ENCODE results near the gene CAP1.

The CAP1 gene

DNA sequence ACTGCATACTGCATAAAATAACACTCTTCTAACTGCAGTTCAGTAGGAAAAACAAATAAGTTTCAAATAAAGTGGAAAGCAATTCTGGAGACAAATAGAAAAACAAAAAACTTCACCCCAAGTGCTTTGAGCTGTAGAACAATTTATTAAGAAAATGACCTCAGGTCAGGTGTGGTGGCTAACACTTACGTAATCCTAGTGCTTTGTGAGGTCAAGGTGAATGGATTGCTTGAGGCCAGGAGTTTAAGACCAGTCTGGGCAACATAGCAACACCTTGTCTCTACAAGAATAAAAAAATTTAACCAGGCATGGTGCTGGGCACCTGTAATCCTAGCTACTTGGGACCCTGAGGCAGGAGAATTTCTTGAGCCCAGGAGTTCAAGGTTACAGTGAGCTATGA lies 61.5 kb downstream of the CAP1 start:
- no peak for DNase-seq

DNA sequence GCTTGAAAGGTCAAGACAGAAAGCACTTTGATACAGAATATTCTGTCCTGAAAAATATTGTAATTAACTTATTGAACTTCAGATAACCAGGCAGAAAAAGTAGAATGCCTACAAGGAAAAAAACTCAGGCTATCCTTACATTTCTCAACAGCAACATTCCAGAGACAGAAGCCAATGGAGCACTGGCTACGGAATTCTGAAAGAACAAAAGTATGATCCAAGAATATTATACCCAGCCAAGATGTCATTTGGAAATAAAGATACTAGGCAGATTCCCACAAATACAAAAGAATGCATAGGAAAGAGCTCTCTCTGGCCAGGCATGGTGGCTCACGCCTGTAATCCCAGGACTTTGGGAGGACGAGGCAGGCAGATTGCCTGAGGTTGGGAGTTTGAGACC lies 62.4 kb downstream of the CAP1 start:
- no peak for DNase-seq

DNA sequence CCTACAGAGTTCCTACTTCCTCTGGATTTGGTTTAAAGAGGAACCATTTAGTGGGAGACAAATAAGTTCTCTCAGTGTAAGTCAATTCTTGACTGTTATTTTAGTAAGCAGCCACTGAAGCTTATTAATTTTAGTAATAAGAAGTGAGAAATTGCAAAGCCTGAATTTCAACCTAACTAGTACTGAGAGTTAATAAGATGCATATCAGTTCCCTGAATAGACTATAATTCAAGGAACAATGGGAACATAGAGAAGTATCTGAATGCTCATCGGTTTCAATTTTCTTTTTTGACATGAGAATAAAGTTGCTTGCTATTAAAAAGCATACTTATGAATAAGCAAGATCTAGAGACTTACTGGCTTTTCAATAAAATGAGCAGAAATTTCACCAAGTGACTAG lies 64.5 kb downstream of the CAP1 start:
- DNase-seq, result no peak

DNA sequence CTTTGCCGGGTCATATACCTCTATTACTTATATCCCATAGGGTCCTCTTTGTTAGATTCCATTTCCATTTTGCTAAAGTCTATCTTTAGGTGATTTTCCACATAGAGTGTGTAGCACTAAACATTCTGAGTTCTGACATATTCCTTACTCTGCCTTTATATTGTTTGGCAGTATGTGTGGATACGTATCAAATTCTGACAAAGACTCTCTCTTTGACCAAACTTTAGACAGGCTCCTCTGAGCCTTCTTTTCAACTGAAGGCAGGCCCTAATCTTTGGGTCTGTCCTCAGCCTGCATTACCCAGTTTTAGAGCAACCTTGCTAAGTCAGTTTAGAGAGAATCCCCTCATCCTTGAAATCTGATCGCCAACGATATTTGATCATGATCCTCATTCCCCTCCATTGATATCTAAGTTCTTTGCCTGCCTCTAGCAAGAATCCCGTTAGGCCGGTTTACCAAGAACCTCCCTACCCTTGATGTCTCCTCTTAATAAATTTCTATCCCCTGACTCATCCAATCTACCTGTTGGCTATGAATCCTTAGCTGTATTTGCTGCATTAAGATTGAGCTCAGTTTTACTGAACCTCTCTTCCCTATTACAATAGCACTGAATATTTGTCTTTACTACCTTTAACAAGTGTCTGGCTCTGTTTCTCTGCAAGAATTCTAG lies 66.9 kb downstream of the CAP1 start:
- no peak for DNase-seq

DNA sequence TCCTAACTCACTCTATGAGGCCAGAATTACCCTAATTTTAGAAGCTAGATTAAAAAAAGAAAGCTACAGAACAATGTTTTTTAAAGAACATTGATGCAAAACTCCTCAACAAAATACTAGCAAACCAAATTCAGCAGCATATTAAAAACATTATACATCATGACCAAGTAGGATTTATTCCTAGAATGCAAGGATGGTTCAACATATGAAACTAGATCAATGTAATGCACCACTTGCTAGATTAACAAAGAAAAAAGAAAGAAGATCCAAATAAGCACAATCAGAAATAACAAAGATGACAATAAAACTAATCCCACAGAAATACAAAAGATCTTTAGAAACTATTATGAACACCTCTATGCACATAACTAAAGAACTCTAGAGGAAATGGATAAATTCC lies 69.9 kb downstream of the CAP1 start:
- no peak for DNase-seq

DNA sequence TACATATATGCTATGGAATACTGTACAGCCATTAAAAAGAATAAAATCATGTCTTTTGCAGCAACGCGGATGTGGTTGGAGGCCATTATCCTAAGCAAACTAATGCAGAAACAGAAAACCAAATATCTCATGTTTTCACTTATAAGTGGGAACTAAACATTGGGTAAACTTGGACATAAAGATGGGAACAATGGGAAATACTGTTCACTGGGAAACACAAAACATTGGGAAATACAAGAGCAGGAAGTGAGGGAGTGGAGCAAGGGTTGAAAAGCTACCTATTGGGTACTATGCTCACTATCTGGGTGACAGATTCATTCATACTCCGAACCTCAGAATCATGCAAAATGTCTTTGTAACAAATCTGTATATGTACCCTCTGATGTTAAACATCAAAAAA lies 73.9 kb downstream of the CAP1 start:
- DNase-seq, result no peak

DNA sequence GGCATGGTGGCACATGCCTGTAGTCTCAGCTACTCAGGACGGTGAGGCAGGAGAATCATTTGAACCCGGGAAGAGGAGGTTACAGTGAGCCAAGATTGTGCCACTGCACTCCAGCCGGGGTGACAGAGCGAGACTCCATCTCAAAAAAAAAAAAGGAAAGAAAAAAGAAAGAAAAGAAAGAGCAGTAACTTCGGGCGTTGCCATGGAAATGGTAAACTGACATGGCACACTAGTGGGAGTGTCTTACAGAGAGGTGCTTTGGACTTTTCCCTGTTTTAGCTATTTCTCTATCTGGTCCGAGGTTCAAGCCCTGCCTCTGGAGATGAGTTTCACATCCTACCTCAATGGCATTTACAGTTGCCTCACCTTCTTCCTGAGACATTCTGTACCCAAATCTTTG lies 79.6 kb downstream of the CAP1 start:
- no peak for DNase-seq

All from GOT3 (cell line).